SU-DHL-6 (cell line): ENCODE results near the gene ATP6V0A1.
"Not testable (repeated sequence)": the region's sequence is repeated elsewhere in the genome, so short reads cannot be mapped to it uniquely, and the experiment has no call there.

Experiments
- H2AFZ ChIP-seq: fragments of 200-600 bp; sonication (generic); 2 replicates; pipeline ENCODE4 v1.6.1; 2014; ENCODE audit warnings: low read depth, mild to moderate bottlenecking, moderate library complexity, mixed read lengths, antibody characterized with exemption, low read length; ENCODE audit not compliant: severe bottlenecking
- H3F3A ChIP-seq: fragments of 200-600 bp; shearing (Covaris generic); 2 replicates; pipeline ENCODE4 v1.6.0; 2016; ENCODE audit warnings: antibody characterized with exemption, mild to moderate bottlenecking; ENCODE audit not compliant: insufficient read depth
- H3K27ac ChIP-seq: fragments of 200-600 bp; sonication (generic); 2 replicates; pipeline ENCODE4 v1.5.1; 2016; ENCODE audit warnings: low read depth, mild to moderate bottlenecking, low read length, moderate library complexity, mixed read lengths
- H3K27me3 ChIP-seq: fragments of 200-600 bp; sonication (generic), shearing (Covaris generic); 2 replicates; pipeline ENCODE4 v1.6.0; 2014; ENCODE audit warnings: mild to moderate bottlenecking, low read length
- H3K36me3 ChIP-seq: fragments of 200-600 bp; sonication (generic); 2 replicates; pipeline ENCODE4 v1.6.1; 2014; ENCODE audit warnings: mild to moderate bottlenecking, low read length, mixed read lengths
- H3K4me2 ChIP-seq: fragments of 300-600, 200-600 bp; shearing (Covaris generic), sonication (generic); 2 replicates; pipeline ENCODE4 v1.6.0; 2014; ENCODE audit warnings: low read length, low read depth, mild to moderate bottlenecking; ENCODE audit not compliant: poor library complexity, severe bottlenecking
- H3K4me3 ChIP-seq: fragments of 200-600 bp; sonication (generic); 2 replicates; pipeline ENCODE4 v1.5.1; 2014; ENCODE audit warnings: antibody characterized with exemption, low read length, mild to moderate bottlenecking, mixed read lengths; ENCODE audit not compliant: insufficient read depth, poor library complexity, severe bottlenecking
- H3K79me2 ChIP-seq: fragments of 200-600 bp; sonication (generic); 2 replicates; pipeline ENCODE4 v1.6.1; 2014; ENCODE audit warnings: mild to moderate bottlenecking, low read length, moderate library complexity; ENCODE audit not compliant: insufficient read depth
- H3K9ac ChIP-seq: fragments of 200-600 bp; sonication (generic); 2 replicates; pipeline ENCODE4 v1.7.0; 2014; ENCODE audit warnings: mild to moderate bottlenecking, low read length
- H3K9me2 ChIP-seq: fragments of 200-600 bp; sonication (generic); replicated peaks from 2 replicates; pipeline ENCODE4 v1.6.1; 2014; ENCODE audit warnings: low read length; ENCODE audit not compliant: insufficient read depth
- H3K9me3 ChIP-seq: fragments of 200-600 bp; sonication (generic); 2 replicates; pipeline ENCODE4 v1.6.1; 2014; ENCODE audit warnings: low read length, mixed read lengths; ENCODE audit not compliant: insufficient read depth
- H4K20me1 ChIP-seq: fragments of 200-600 bp; sonication (generic); 2 replicates; pipeline ENCODE4 v1.6.1; 2014; ENCODE audit warnings: low read depth, mild to moderate bottlenecking, antibody characterized with exemption, low read length, moderate library complexity, mixed read lengths
- EZH2phosphoT487 ChIP-seq: fragments of 200-600 bp; sonication (generic), shearing (Covaris generic); conservative IDR thresholded peaks from 2 replicates; pipeline ENCODE4 v1.6.1; 2018; ENCODE audit warnings: mild to moderate bottlenecking, antibody characterized with exemption, low read length, moderate library complexity, mixed read lengths
- TF ChIP-seq, protein P1 (sequence below): fragments of 200-600 bp; sonication (generic); IDR thresholded peaks from one replicate; pipeline ENCODE4 v1.5.1; 2017; ENCODE audit warnings: antibody characterized with exemption, mild to moderate bottlenecking, low read length, moderate library complexity; ENCODE audit not compliant: insufficient read depth, poor library complexity, severe bottlenecking

Gene ATP6V0A1

DNA sequence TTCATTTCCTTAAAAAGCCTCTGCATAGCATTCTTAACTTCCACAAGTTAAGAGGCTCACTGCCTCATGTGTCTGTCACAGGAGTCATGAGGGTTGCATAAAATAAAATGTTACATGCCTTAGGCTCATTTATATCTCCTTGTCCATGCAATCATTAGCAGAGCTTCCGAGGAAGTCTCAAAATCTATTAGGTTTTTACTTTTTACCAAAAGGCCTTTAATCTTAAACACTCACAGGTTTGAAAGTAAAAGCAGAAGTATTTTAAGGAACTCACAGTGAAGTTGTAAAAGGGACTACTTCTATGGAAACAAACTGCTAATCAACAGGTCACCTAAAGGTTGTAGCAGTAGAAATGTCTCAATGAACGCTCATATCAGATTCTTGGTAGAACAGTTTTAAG lies 5.2 kb upstream of the ATP6V0A1 start:
- TF ChIP-seq, protein P1, sequence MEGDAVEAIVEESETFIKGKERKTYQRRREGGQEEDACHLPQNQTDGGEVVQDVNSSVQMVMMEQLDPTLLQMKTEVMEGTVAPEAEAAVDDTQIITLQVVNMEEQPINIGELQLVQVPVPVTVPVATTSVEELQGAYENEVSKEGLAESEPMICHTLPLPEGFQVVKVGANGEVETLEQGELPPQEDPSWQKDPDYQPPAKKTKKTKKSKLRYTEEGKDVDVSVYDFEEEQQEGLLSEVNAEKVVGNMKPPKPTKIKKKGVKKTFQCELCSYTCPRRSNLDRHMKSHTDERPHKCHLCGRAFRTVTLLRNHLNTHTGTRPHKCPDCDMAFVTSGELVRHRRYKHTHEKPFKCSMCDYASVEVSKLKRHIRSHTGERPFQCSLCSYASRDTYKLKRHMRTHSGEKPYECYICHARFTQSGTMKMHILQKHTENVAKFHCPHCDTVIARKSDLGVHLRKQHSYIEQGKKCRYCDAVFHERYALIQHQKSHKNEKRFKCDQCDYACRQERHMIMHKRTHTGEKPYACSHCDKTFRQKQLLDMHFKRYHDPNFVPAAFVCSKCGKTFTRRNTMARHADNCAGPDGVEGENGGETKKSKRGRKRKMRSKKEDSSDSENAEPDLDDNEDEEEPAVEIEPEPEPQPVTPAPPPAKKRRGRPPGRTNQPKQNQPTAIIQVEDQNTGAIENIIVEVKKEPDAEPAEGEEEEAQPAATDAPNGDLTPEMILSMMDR: no peak
- TF ChIP-seq EZH2phosphoT487: no peak
- Histone ChIP-seq H3K4me2 (no peak overlapping the region), H3K4me3 (no peak overlapping the region), H3F3A (peaks cover 10% of the 10 kb centered on the region), H4K20me1 (no peaks in the 10 kb centered on the region), H3K27ac (no peak overlapping the region), H2AFZ (no peak overlapping the region), H3K36me3 (no peaks in the 10 kb centered on the region), H3K9me2 (no peaks in the 10 kb centered on the region), H3K27me3 (no peaks in the 10 kb centered on the region), H3K9ac (no peak overlapping the region), H3K9me3 (no peaks in the 10 kb centered on the region), H3K79me2 (no peaks in the 10 kb centered on the region)

DNA sequence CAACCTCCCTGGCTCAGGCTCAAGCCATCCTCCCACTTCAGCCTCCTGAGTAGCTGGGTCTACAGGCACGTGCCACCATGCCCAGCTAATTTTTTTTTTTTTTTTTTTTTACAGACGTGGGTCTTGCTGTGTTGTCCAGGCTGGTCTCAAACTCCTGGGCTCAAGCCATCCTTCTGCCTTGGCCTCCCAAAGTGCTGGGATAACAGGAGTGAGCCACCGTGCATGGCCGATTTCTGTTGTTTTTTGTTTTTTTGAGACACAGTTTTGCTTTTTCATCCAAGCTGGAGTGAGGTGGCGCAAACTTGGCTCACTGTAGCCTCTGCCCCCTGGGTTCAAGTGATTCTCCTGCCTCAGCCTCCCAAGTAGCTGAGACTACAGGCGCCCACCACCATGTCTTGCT lies 3.7 kb upstream of the ATP6V0A1 start:
- not testable (repeated sequence) for H3K4me2 ChIP-seq, H3K9ac ChIP-seq, H3K27ac ChIP-seq, H3K4me3 ChIP-seq, H2AFZ ChIP-seq, H3K27me3 ChIP-seq, H3K9me3 ChIP-seq, H4K20me1 ChIP-seq, H3K79me2 ChIP-seq, H3K9me2 ChIP-seq, H3K36me3 ChIP-seq
- peaks cover 23% of the 10 kb centered on the region for H3F3A ChIP-seq

DNA sequence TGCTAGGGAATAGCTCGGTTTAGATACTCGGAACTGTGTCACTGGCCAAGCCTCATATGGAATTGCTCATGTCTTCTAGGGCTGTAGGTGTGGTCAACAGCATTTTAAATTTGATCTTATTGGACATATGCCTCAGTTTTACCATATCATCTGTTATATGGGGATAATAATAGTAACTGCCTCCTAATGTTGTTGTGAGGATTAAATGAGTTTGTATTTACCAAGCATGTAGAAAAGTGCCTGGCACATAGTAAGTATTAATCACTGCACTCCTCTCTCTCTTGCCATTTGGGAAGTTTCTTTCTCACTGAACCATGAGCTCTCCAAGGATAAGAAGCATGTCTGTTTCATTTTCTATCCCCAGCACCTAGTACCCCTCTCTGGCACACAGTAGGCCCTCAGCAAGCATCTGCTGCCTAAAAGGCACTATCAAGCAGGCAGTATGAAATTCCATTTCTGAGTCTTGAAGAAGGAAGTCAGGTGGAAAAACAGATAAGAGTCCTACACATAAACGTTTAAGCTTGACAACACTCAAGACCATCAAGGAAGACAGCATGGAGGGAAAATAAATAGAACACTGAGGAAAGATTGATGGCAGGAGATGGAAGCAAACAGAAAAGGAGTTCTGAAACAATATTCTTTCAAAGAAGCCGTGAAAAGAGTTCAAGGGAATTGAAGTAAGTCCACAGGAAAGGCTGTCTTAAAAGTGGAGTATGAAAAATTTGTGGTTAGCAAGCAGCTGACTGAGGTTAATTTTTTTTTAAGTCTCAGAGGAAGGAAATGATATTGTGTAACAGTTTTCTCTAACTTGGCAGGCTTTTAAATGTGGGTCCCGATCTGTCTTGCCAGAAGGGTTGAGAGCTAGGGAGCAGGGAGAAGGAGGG lies 2.2 kb upstream of the ATP6V0A1 start:
- H3F3A ChIP-seq: peaks cover 29% of the 10 kb centered on the region
- H3K79me2 ChIP-seq: peaks cover 21% of the 10 kb centered on the region
- peak overlapping the region; percentile 45 for H3K27ac ChIP-seq
- no peak overlapping the region for H2AFZ ChIP-seq
- H3K4me3 ChIP-seq: peak overlapping the region; percentile 5
- H3K4me2 ChIP-seq: peak overlapping the region; percentile 93
- no peak for TF ChIP-seq EZH2phosphoT487
- TF ChIP-seq, protein P1: no peak
- no peaks in the 10 kb centered on the region for H4K20me1 ChIP-seq
- H3K9me2 ChIP-seq: no peaks in the 10 kb centered on the region
- no peaks in the 10 kb centered on the region for H3K9me3 ChIP-seq
- H3K27me3 ChIP-seq: no peaks in the 10 kb centered on the region
- 0 out of 2 replicates have a peak overlapping the region, but pooled peaks have one; percentile 7 for H3K9ac ChIP-seq
- H3K36me3 ChIP-seq: no peaks in the 10 kb centered on the region

DNA sequence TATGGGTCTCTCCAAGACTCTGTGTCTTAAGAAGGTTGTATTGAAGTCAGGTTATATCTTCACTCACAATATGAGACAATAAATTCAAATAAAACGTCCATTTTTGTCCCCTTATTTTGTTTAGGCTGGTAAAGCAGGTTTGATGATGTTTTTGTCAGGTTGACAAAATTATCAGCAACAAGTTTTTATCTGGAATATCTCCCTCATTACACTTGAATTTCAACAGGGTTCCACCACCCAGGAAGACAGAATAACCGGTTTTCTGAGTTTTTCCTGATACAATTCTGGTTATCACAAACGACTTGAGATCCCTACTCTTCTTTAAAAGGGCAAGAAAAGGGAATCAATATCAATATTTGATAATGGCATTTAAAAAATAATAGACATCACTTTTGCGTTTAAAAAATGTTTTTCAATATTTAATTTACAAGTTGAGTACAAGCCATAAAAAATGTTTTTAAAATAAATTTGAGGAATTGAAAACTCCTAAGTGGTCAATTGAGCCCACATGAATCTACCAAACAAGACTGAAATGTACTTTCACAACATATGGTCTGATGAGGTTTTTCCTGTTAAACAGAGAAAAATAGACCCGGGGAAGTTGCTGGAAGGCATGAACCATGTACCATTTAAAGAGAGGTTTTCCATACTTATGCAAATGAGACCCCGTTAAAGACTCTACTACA lies 1.4 kb upstream of the ATP6V0A1 start:
- no peak overlapping the region for H2AFZ ChIP-seq
- peak overlapping the region; percentile 45 for H3K27ac ChIP-seq
- H3K36me3 ChIP-seq: no peaks in the 10 kb centered on the region

More for the DNA sequence above, 1.4 kb upstream of the ATP6V0A1 start:
- Histone ChIP-seq H3K9ac (0 out of 2 replicates have a peak overlapping the region, but pooled peaks have one; percentile 7), H3K79me2 (peaks cover 21% of the 10 kb centered on the region), H4K20me1 (no peaks in the 10 kb centered on the region), H3F3A (peaks cover 29% of the 10 kb centered on the region), H3K4me2 (peak overlapping the region; percentile 93), H3K9me3 (no peaks in the 10 kb centered on the region), H3K27me3 (no peaks in the 10 kb centered on the region), H3K9me2 (no peaks in the 10 kb centered on the region), H3K4me3 (peak overlapping the region; percentile 5)
- no peak for TF ChIP-seq EZH2phosphoT487
- TF ChIP-seq, protein P1: no peak
